COLO829 (cell line): Measurements from ENCODE around the gene MORC3.
"Not testable (repeated sequence)": the region's sequence is repeated elsewhere in the genome, so short reads cannot be mapped to it uniquely, and the experiment has no call there.

Experiments
- DNase-seq: peaks from one replicate; pipeline ENCODE4 v3.0.0; 2012; ENCODE audit warnings: low spot score

Gene MORC3, protein sequence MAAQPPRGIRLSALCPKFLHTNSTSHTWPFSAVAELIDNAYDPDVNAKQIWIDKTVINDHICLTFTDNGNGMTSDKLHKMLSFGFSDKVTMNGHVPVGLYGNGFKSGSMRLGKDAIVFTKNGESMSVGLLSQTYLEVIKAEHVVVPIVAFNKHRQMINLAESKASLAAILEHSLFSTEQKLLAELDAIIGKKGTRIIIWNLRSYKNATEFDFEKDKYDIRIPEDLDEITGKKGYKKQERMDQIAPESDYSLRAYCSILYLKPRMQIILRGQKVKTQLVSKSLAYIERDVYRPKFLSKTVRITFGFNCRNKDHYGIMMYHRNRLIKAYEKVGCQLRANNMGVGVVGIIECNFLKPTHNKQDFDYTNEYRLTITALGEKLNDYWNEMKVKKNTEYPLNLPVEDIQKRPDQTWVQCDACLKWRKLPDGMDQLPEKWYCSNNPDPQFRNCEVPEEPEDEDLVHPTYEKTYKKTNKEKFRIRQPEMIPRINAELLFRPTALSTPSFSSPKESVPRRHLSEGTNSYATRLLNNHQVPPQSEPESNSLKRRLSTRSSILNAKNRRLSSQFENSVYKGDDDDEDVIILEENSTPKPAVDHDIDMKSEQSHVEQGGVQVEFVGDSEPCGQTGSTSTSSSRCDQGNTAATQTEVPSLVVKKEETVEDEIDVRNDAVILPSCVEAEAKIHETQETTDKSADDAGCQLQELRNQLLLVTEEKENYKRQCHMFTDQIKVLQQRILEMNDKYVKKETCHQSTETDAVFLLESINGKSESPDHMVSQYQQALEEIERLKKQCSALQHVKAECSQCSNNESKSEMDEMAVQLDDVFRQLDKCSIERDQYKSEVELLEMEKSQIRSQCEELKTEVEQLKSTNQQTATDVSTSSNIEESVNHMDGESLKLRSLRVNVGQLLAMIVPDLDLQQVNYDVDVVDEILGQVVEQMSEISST

GRCh38 chr21:36319767-36320420, at the start of gene MORC3:
TSS of gene MORC3 (plus strand) at chr21:36320197. CDS start at chr21:36320265, 68 bp downstream.
- peak; percentile 97 for DNase-seq

- not testable (repeated sequence) for DNase-seq
Observed at GRCh38 chr21:36270786-36271695, 49.0 kb upstream of the MORC3 start.

GRCh38 chr21:36274128-36274527, 45.9 kb upstream of the MORC3 start:
- DNase-seq, result no peak

DNA sequence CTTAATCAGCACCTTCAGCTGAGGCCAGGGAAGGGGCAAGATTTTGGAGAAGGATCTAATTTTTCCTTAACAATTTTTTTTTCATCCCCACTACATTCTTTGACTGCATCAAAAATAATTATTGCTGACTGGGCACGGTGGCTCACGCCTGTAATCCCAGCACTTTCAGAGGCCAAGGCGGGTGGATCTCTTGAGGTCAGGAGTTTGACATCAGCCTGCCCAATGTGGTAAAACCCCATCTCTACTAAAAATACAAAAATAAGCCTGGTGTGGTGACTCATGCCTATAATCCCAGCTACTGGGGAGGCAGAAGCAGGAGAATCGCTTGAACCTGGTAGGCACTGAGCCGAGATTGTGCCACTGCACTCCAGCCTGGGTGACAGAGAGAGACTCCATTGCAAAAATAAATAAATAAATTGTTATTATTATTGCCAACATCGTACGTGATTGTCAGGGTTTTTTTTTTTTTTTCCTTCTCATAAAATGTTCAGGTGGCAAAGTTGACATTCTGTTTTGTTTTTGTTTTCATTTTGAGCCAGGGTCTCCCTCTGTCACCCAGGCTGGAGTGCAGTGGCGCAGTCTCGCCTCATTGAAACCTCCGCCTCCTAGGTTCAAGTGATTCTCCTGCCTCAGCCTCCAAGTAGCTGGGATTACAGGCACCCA, 37.3 kb upstream of the MORC3 start:
- DNase-seq, result no peak

DNA sequence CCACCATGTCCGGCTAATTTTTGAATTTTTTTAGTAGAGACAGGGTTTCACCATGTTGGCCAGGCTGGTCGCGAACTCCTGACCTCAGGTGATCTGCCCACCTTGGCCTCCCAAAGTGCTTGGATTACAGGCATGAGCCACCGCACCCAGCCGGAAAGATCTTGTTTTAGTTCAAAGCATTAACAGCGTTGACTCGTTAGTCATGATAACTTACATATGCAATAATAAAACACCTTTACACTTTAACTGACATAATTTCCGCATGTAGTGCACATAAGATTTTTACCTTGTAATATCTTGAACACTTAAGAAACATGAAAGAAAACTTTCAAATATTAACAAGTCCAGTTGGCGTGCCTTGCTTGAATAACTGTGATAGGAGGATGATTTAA, 36.8 kb upstream of the MORC3 start:
- not testable (repeated sequence) for DNase-seq

DNA sequence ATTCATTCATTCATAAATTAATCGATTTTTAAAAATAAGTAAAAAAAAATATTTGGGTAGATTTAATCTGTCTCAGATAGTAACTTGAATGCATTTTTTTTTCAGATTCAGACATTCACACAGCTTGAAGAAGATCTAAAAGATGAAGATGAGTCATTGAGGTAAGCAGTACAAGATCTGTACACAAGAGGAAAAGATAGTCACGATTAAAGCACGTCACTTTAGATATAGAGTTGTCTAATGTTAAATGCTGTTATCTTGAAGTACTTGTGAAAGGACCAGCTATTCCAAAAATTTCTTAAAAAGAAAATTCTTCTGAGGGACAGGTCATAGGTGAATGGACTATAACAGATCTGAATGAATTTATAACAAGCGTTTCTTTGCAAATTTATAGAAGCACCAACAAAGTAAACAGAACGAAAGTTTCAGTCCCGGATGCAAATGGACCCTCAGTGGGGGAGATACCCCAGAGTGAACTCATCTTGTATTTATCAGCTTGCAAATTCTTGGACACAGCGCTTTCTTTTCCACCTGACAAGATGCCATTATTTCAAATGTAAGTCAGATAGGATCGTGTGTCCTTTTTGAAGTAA, 31.2 kb upstream of the MORC3 start:
- DNase-seq, result peak; percentile 63

- no peak for DNase-seq
Observed at GRCh38 chr21:36291509-36291908, 28.5 kb upstream of the MORC3 start.

DNA sequence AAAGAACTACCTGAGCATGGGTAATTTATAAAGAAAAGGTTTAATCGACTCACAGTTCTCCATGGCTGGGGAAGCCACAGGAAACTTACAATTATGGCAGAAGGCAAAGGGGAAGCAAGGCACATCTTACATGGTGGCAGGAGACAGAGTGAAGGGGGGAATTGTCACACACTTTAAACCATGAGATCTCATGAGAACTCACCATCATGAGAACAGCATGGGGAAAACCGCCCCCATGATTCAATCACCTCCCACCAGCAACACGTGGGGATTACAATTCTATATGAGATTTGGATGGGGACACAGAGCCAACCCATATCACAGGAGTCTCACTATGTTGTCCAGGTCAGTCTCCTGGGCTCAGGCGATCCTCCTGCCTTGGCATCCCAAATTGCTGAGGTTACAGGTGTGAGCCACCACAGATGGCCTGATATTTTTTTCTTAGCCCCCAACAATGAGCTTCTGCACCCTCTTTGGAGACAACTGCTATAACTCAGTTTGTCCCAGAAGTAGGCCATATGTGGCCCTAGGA, 22.5 kb upstream of the MORC3 start:
- DNase-seq, result no peak

DNA sequence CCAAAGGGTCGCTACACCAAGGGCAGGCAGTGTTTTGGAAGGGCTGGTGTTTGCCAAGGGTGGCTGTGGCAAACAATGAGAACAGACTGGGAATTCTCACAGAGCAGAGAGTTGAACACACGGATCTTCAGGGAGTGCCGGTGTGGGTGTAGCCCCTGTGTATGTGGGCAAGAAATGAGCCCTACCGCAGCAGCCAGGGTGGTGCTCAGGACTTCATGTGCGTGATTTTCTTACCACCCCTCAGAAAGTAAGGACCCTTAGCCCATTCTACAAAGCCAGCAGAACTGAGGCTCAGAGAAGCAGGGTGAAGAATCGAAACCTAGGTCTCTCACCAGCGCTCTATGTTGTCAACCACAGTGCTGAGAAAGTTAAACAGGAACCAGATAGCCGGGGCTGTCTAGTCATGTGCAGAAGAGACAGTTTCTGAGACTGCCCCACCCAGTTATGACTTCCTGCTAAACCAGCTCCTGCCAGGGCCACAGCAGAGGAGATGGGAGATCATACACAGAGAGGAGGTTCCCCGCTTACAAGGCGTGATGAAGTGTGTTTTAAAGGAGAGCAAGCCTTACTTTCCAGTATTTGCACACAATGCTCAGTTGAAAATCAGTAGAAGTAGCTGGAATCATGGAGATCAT, 21.9 kb upstream of the MORC3 start:
- no peak for DNase-seq

- no peak for DNase-seq
Observed at GRCh38 chr21:36306872-36307534, 13.0 kb upstream of the MORC3 start.

DNA sequence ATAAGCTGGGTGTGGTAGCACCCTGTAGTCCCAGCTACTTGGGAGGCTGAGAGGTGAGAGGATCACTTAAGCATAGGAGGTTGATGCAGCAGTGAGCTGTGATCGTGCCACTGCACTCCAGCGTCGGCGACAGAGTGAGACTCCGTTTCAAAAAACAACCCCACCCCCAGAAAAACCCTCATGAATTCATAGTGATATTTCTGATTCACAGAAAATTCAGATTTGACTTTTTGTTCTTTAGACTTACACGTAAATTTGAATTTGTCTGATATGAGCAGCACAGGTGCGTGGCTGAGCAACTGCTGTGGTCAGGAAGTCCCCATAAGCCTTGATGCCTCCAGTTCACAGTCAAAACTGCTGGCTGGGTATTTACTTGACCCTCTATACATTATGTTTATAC, 10.0 kb upstream of the MORC3 start:
- no peak for DNase-seq

GRCh38 chr21:36313446-36313845, 6.6 kb upstream of the MORC3 start:
- DNase-seq, result not testable (repeated sequence)

DNA sequence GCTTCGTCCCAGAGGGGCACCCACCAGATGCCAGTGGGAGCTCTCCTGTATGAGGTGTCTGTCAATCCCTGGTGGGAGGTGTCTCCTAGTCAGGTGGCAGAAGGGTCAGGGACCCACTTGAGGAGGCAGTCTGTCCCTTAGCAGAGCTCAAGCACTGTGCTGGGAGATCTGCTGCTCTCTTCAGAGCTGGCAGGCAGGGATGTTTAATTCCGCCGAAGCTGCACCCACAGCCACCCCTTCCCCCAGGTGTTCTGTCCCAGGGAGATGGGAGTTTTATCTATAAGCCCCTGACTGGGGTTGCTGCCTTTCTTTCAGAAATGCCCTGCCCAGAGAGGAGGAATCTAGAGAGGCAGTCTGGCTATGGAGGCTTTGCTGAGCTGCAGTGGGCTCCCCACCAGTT, 4.0 kb upstream of the MORC3 start:
- DNase-seq, result not testable (repeated sequence)

- DNase-seq, result no peak
Observed at GRCh38 chr21:36316872-36317484, 3.0 kb upstream of the MORC3 start.

DNA sequence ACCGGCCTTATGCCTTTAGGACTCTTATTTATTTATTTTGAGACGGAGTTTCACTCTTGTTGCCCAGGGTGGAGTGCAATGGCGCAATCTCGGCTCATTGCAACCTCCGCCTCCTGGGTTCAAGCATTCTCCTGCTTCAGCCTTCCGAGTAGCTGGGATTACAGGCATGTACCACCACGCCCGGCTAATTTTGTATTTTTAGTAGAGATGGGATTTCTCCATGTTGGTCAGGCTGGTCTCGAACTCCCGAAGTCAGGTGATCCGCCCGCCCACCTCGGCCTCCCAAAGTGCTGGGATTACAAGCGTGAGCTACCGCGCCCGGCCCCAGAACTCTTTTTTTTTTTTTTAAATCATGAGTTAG, 611 bp upstream of the MORC3 start:
- not testable (repeated sequence) for DNase-seq

- no peak for DNase-seq
Observed at GRCh38 chr21:36320421-36321324, 676 bp downstream of the MORC3 start.

GRCh38 chr21:36321325-36322082, 1.5 kb downstream of the MORC3 start:
- peak; percentile 28 for DNase-seq
